Caco-2 (cell line): Measurements from ENCODE around the gene PPFIA3. TPM values are rescaled to one million over a fixed set of nuclear protein-coding genes. Genes with fewer than 3 reads are reported as not detected.

Experiments
- BruUV-seq: library from RNA; stranded (reverse); fragments of 400-500 nt; replicated peaks from 2 replicates; lab custom pipeline; 2021; lab: Mats Ljungman, UMichigan
- CTCF ChIA-PET: fragments of 300-600 bp; sonication (Branson Sonifier 250); formaldehyde crosslinking; loops from one replicate; lab custom pipeline; 2022; ENCODE audit warnings: antibody characterized with exemption; lab: Charles Lee
- POLR2A ChIA-PET: fragments of 300-600 bp; sonication (Branson Sonifier 250); formaldehyde crosslinking; loops from one replicate; lab custom pipeline; 2022; ENCODE audit warnings: antibody characterized with exemption; lab: Charles Lee
- DNase-seq, 2 experiments: peaks; one replicate each; pipeline versions ENCODE4 v3.0.0 to v3.0.0-alpha.2; 2020 to 2022
- H3K27me3 ChIP-seq: replicated peaks from 2 replicates; pipeline ENCODE4 v1.6.0; 2011; ENCODE audit warnings: low read length; ENCODE audit not compliant: control insufficient read depth, insufficient read depth
- H3K36me3 ChIP-seq: 2 replicates; pipeline ENCODE4 v1.5.1; 2011; ENCODE audit warnings: low read length; ENCODE audit not compliant: control insufficient read depth, insufficient read depth
- H3K4me1 ChIP-seq: fragments of 250-450 bp; sonication (Bioruptor Pico); 2 replicates; pipeline ENCODE4 v1.5.1; 2020; ENCODE audit warnings: mild to moderate bottlenecking
- H3K4me3 ChIP-seq: 2 replicates; pipeline ENCODE4 v1.5.1; 2011; ENCODE audit warnings: low read depth, mild to moderate bottlenecking, control low read depth, low read length
- H3K9me3 ChIP-seq: fragments of 250-450 bp; sonication (Bioruptor Pico); 2 replicates; pipeline ENCODE4 v1.5.1; 2020; ENCODE audit warnings: mild to moderate bottlenecking, moderate library complexity
- H3K27ac Mint-ChIP-seq: one replicate; pipeline ENCODE4 v1.8.0; 2022; ENCODE audit warnings: mixed read lengths; ENCODE audit not compliant: unreplicated experiment
- H3K27me3 Mint-ChIP-seq: one replicate; pipeline ENCODE4 v1.8.0; 2022; ENCODE audit warnings: mixed read lengths; ENCODE audit not compliant: insufficient read depth, unreplicated experiment
- H3K36me3 Mint-ChIP-seq: one replicate; pipeline ENCODE4 v1.8.0; 2022; ENCODE audit warnings: mild to moderate bottlenecking, mixed read lengths; ENCODE audit not compliant: insufficient read depth, unreplicated experiment
- H3K4me1 Mint-ChIP-seq: one replicate; pipeline ENCODE4 v1.8.0; 2022; ENCODE audit warnings: low read depth, mixed read lengths; ENCODE audit not compliant: unreplicated experiment
- H3K4me3 Mint-ChIP-seq: one replicate; pipeline ENCODE4 v1.8.0; 2022; ENCODE audit warnings: mild to moderate bottlenecking, moderate library complexity, mixed read lengths; ENCODE audit not compliant: unreplicated experiment
- H3K9me3 Mint-ChIP-seq: one replicate; pipeline ENCODE4 v1.8.0; 2022; ENCODE audit warnings: mixed read lengths; ENCODE audit not compliant: unreplicated experiment
- CTCF ChIP-seq, 2 experiments: fragments of 200-600 bp in 1 of 2; IDR thresholded peaks; 1 replicate in 1 of 2; 2 replicates in 1 of 2; pipeline versions ENCODE4 v1.5.1 to v1.8.0; 2011 to 2022; ENCODE audit warnings: antibody characterized with exemption in 1 of 2, control low read depth in 1 of 2, inconsistent platforms in 1 of 2, low read depth in 1 of 2, low read length in 1 of 2, mild to moderate bottlenecking in 1 of 2, moderate library complexity in 1 of 2; ENCODE audit not compliant: insufficient read depth in 1 of 2, severe bottlenecking in 1 of 2, unreplicated experiment in 1 of 2
- intact Hi-C: fragments of 100-400 bp; cut with micrococcal nuclease; formaldehyde crosslinking; loops from one replicate; pipeline ENCODE4 v1.10.0; 2022; ENCODE audit not compliant: unreplicated experiment
- total RNA-seq: library from RNA; stranded (reverse); gene quantifications from 2 replicates; pipeline ENCODE4 v1.2.3, GENCODE V29; 2022

PPFIA3 gene
- total RNA-seq, 1 experiment from 2014 or later = 11.8 TPM

DNA sequence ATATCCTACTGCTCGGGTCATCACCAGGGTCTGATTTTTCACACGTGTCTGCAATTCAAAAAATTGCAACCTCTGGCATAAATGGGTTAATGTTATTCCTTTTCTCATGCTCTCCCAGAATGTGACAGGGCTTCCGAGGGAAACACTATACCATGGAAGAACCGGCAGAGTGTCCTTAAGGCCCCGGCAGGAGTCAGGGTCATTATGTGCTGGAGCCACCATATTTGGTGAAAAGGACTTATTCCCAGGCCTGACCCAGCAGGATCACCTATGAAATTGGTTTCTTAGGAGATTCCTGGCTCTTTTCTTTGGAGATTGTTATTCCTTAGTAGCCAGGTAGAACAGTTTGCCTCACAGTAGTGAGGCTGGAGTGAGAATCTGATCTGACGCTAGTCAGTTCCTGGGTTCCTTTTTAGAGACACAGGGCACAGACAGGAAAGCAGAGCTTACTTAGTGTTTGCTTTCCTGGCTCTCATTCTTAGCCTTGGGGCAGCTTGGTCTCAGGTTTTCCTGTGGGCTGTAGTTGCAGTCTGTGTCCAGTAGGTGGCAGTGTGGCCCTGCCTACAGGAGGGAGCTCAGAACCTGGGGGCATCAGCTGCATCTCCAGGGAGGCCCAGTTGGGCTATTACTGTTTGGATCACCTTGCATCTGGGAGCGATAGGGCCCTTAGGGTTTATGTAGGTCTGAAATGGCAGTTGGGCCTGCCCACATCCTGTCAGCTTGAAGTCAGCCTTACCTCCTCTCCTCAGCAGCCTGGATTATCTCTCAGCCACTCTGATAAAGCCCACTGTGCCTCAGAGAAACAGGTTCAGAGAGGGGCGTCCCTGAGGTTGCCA, 21.7 kb upstream of the PPFIA3 start:
- TF ChIP-seq CTCF (IDR thresholded peaks at IDR 0.05; ENCODE audit: insufficient read depth in 1 of 2, low read depth in 1 of 2, low read length in 1 of 2, severe bottlenecking in 1 of 2, unreplicated experiment in 1 of 2) = peak; percentile 98 to 99
- no peak overlapping the region for H3K4me3 Mint-ChIP-seq
- ChIA-PET POLR2A (interaction anchor here (0.8 to 1.1 kb wide), 5 partner anchors 16 to 101 kb away, joined by 3 to 5 read pairs (median 3); partner anchors contain the start of genes LIN7B and NTF4), CTCF (interaction anchor here (0.5 to 2.2 kb wide), 47 partner anchors 9 to 444 kb away, joined by 3 to 96 read pairs (median 5); partner anchors contain the start of genes ALDH16A1, CGB7, GYS1 and LIN7B)
- H3K9me3 Mint-ChIP-seq = no peaks in the 10 kb centered on the region
- peaks cover 92% of the 10 kb centered on the region for H3K36me3 Mint-ChIP-seq
- H3K4me1 Mint-ChIP-seq = peaks cover 15% of the 10 kb centered on the region
- H3K4me1 ChIP-seq = no peaks in the 10 kb centered on the region; the same call in 1 of the 2 replicates
- DNase-seq = peak; percentile 83 to 88
- H3K27me3 ChIP-seq = no peaks in the 10 kb centered on the region
- BruUV-seq = no TSS peak
- intact Hi-C loops = loop anchor here (1.0 to 5.0 kb wide), 4 partner anchors 9 to 102 kb away; partner anchors contain the start of gene SNRNP70
- H3K36me3 ChIP-seq = peaks cover 7% of the 10 kb centered on the region
- no peak overlapping the region for H3K4me3 ChIP-seq
- H3K27ac Mint-ChIP-seq = no peak overlapping the region
- H3K27me3 Mint-ChIP-seq = no peaks in the 10 kb centered on the region
- H3K9me3 ChIP-seq = no peaks in the 10 kb centered on the region

- ChIA-PET CTCF (interaction anchor here (2.0 to 2.3 kb wide), 4 partner anchors 8 to 100 kb away, joined by 6 to 96 read pairs (median 36); partner anchors contain the start of gene LIN7B), POLR2A (no interaction called here)
- Mint-ChIP-seq H3K36me3 (peaks cover 92% of the 10 kb centered on the region), H3K27me3 (no peaks in the 10 kb centered on the region), H3K4me1 (peaks cover 15% of the 10 kb centered on the region), H3K27ac (peak overlapping the region; percentile 39), H3K4me3 (no peak overlapping the region), H3K9me3 (no peaks in the 10 kb centered on the region)
- Histone ChIP-seq H3K4me3 (no peak overlapping the region), H3K27me3 (no peaks in the 10 kb centered on the region), H3K36me3 (peaks cover 7% of the 10 kb centered on the region), H3K4me1 (no peaks in the 10 kb centered on the region; the same call in 1 of the 2 replicates), H3K9me3 (no peaks in the 10 kb centered on the region)
- intact Hi-C loops = loop anchor here (1.0 to 5.0 kb wide), 2 partner anchors 8 to 49 kb away; no protein-coding TSS in a partner anchor
- no peak for DNase-seq
- TF ChIP-seq CTCF (IDR thresholded peaks at IDR 0.05; ENCODE audit: insufficient read depth in 1 of 2, low read depth in 1 of 2, low read length in 1 of 2, severe bottlenecking in 1 of 2, unreplicated experiment in 1 of 2) = no peak
- no TSS peak for BruUV-seq
These were observed 20.5 kb upstream of the PPFIA3 start for GRCh38 chr19:49098795-49099194.

GRCh38 chr19:49101160-49101559, 18.2 kb upstream of the PPFIA3 start:
- Histone ChIP-seq H3K4me3 (no peak overlapping the region), H3K9me3 (no peaks in the 10 kb centered on the region), H3K36me3 (peaks cover 8% of the 10 kb centered on the region), H3K4me1 (no peaks in the 10 kb centered on the region; the same call in 1 of the 2 replicates), H3K27me3 (no peaks in the 10 kb centered on the region)
- POLR2A ChIA-PET = no interaction called here
- Mint-ChIP-seq H3K27me3 (no peaks in the 10 kb centered on the region), H3K27ac (no peak overlapping the region), H3K9me3 (no peaks in the 10 kb centered on the region), H3K36me3 (peaks cover 91% of the 10 kb centered on the region), H3K4me3 (no peak overlapping the region), H3K4me1 (peaks cover 15% of the 10 kb centered on the region)
- no TSS peak for BruUV-seq
- CTCF ChIA-PET = interaction anchor here (2.3 kb wide), 1 partner anchor 98 kb away, joined by 6 read pairs; no protein-coding TSS in a partner anchor
- no peak for TF ChIP-seq CTCF (IDR thresholded peaks at IDR 0.05; ENCODE audit: insufficient read depth in 1 of 2, low read depth in 1 of 2, low read length in 1 of 2, severe bottlenecking in 1 of 2, unreplicated experiment in 1 of 2)
- no peak for DNase-seq
- intact Hi-C loops = no loop called here
